ENCODE measurements around the gene ACTL10.

GRCh38 chr20:33679758-33680485, 13.2 kb downstream of the ACTL10 start:
- TF ChIP-seq CHD2 (IDR thresholded peaks at IDR 0.05; ENCODE audit: low read length, partially characterized antibody) (no peak), POLR2AphosphoS2 (conservative IDR thresholded peaks at IDR 0.05; ENCODE audit: low read length) (no peak), MAX (IDR thresholded peaks at IDR 0.05) (no peak), EHMT2 (IDR thresholded peaks at IDR 0.05; ENCODE audit: low read depth) (no peak), CTCF (IDR thresholded peaks at IDR 0.05) (no peak), CEBPB (IDR thresholded peaks at IDR 0.05) (no peak), E2F6 (IDR thresholded peaks at IDR 0.05; ENCODE audit: borderline replicate concordance, low read depth) (no peak), HDAC2 (IDR thresholded peaks at IDR 0.05) (no peak), NR3C1 (IDR thresholded peaks at IDR 0.05) (no peak)

Data from A549 (cell line).